NT2/D1 (cell line): ENCODE results near the gene ANTXR2.
"Not testable (repeated sequence)": the region's sequence is repeated elsewhere in the genome, so short reads cannot be mapped to it uniquely, and the experiment has no call there.

Experiments
- DNase-seq: peaks from one replicate; pipeline ENCODE4 v3.0.0-alpha.2; 2011; ENCODE audit warnings: low read depth, low spot score
- H3K27me3 ChIP-seq: 2 replicates; pipeline ENCODE4 v1.6.0; 2011; ENCODE audit warnings: mild to moderate bottlenecking; ENCODE audit not compliant: insufficient read length, insufficient read depth
- H3K36me3 ChIP-seq: 2 replicates; pipeline ENCODE4 v1.6.1; 2011; ENCODE audit warnings: mild to moderate bottlenecking, low read length, mixed read lengths; ENCODE audit not compliant: insufficient read depth, insufficient read length
- H3K4me1 ChIP-seq: 2 replicates; pipeline ENCODE4 v1.5.1; 2011; ENCODE audit not compliant: insufficient read depth, insufficient read length
- H3K4me3 ChIP-seq: 2 replicates; pipeline ENCODE4 v1.5.1; 2011; ENCODE audit warnings: low read depth; ENCODE audit not compliant: insufficient read length
- H3K9ac ChIP-seq: 2 replicates; pipeline ENCODE4 v1.6.0; 2011; ENCODE audit warnings: low read depth; ENCODE audit not compliant: insufficient read length
- H3K9me3 ChIP-seq: 2 replicates; pipeline ENCODE4 v1.5.1; 2011; ENCODE audit warnings: mild to moderate bottlenecking, low read length; ENCODE audit not compliant: insufficient read depth
- SUZ12 ChIP-seq: IDR thresholded peaks from 2 replicates; pipeline ENCODE4 v1.6.1; 2011; ENCODE audit not compliant: insufficient read length, insufficient read depth; ENCODE audit errors: extremely low read depth
- YY1 ChIP-seq: IDR thresholded peaks from 2 replicates; pipeline ENCODE4 v1.6.1; 2011; ENCODE audit not compliant: insufficient read length, insufficient read depth
- ZNF274 ChIP-seq: IDR thresholded peaks from 2 replicates; pipeline ENCODE4 v1.6.1; 2011; ENCODE audit warnings: mild to moderate bottlenecking, low read depth, low read length

Gene ANTXR2

GRCh38 chr4:80072744-80073472 is at the start of gene ANTXR2:
TSS of gene ANTXR2 (minus strand) at chr4:80073229. CDS start at chr4:80072560, 669 bp downstream.
- DNase-seq, result peak; percentile 20

DNA sequence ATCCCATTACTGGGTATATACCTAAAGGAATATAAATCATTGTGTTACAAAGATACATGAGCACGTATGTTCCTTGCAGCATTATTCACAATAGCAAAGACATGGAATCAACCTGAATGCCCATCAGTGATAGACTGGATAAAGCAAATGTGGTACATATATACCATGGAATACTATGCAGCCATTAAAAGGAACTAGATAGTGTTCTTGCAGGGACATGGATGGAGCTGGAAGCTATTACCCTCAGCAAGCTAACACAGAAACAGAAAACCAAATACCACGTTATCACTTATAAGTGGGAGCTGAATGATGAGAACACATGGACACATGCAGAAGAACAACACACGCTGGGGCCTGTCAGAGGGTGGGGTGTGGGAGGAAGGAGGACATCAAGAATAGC is 48.8 kb upstream of the ANTXR2 start:
- not testable (repeated sequence) for H3K36me3 ChIP-seq, DNase-seq, H3K9ac ChIP-seq, H3K9me3 ChIP-seq, H3K27me3 ChIP-seq, H3K4me1 ChIP-seq, H3K4me3 ChIP-seq

More at GRCh38 chr4:80072744-80073472, at the start of gene ANTXR2:
- peaks cover 8% of the 10 kb centered on the region for H3K36me3 ChIP-seq
- H3K9me3 ChIP-seq, result no peaks in the 10 kb centered on the region
- H3K27me3 ChIP-seq, result no peaks in the 10 kb centered on the region
- H3K9ac ChIP-seq, result peak within 1 kb of the TSS; percentile 82
- TF ChIP-seq SUZ12 (no peak), ZNF274 (no peak), YY1 (no peak)
- no peaks in the 10 kb centered on the region for H3K4me1 ChIP-seq
- peak within 1 kb of the TSS; percentile 72 for H3K4me3 ChIP-seq

- not testable (repeated sequence) for H3K27me3 ChIP-seq, H3K36me3 ChIP-seq, H3K4me1 ChIP-seq, DNase-seq, H3K9me3 ChIP-seq, H3K9ac ChIP-seq, H3K4me3 ChIP-seq
Measured at GRCh38 chr4:80119620-80120019, 46.6 kb upstream of the ANTXR2 start.

DNA sequence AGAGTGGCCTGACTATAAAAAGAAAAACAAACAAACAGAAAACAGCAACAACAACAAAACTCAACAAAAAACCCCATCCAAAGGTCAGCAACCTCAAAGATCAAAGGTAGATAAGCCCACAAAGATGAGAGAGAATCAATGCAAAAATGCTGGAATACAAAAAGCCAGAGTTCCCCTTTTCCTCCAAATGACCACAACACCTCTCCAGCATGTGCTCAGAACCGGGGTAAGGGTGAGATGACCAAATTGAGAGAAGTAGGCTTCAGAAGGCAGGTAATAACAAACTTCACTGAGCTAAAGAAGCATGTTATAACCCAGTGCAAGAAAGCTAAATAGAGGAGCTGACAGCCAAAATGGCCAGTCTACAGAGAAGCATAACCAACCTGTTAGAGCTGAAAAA is 43.5 kb upstream of the ANTXR2 start:
- H3K36me3 ChIP-seq, result no peaks in the 10 kb centered on the region
- TF ChIP-seq YY1 (no peak), ZNF274 (no peak), SUZ12 (no peak)
- H3K4me1 ChIP-seq, result no peaks in the 10 kb centered on the region
- H3K9me3 ChIP-seq, result no peaks in the 10 kb centered on the region
- H3K4me3 ChIP-seq, result no peak overlapping the region
- no peak overlapping the region for H3K9ac ChIP-seq
- DNase-seq, result no peak
- H3K27me3 ChIP-seq, result no peaks in the 10 kb centered on the region

GRCh38 chr4:80115368-80116181 is 42.5 kb upstream of the ANTXR2 start:
- DNase-seq, result no peak
- no peak overlapping the region for H3K4me3 ChIP-seq
- H3K36me3 ChIP-seq, result no peaks in the 10 kb centered on the region
- no peak overlapping the region for H3K9ac ChIP-seq
- TF ChIP-seq YY1, result no peak
- no peak for TF ChIP-seq SUZ12
- no peak for TF ChIP-seq ZNF274
- H3K9me3 ChIP-seq, result no peaks in the 10 kb centered on the region
- H3K4me1 ChIP-seq, result no peaks in the 10 kb centered on the region
- no peaks in the 10 kb centered on the region for H3K27me3 ChIP-seq

- no peaks in the 10 kb centered on the region for H3K4me1 ChIP-seq
- TF ChIP-seq SUZ12 (no peak), YY1 (no peak), ZNF274 (no peak)
- H3K36me3 ChIP-seq, result no peaks in the 10 kb centered on the region
- H3K9ac ChIP-seq, result no peak overlapping the region
- H3K27me3 ChIP-seq, result no peaks in the 10 kb centered on the region
- DNase-seq, result no peak
- no peaks in the 10 kb centered on the region for H3K9me3 ChIP-seq
- no peak overlapping the region for H3K4me3 ChIP-seq
Measured at GRCh38 chr4:80114732-80115265, 41.8 kb upstream of the ANTXR2 start.

DNA sequence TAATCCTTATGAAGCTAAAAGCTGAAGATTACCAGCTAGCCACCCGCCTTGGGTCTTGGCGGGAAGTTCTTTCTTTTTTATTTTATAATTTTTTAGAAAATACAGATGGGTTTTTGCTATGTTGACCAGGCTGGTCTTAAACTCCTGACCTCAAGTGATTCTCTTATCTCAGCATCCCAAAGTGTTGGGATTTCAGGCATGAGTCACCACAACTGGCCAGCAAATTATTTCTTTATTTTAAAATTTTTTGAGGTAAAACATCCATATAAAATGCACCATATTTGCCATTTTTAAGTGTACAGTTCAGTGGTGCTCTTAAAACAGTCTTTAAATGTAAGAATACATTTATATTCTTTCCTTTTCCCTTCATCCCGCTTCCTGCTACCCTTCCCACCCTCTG is 40.6 kb upstream of the ANTXR2 start:
- Histone ChIP-seq H3K27me3 (no peaks in the 10 kb centered on the region), H3K9ac (no peak overlapping the region), H3K4me3 (no peak overlapping the region), H3K4me1 (no peaks in the 10 kb centered on the region), H3K36me3 (no peaks in the 10 kb centered on the region), H3K9me3 (no peaks in the 10 kb centered on the region)
- no peak for DNase-seq
- TF ChIP-seq SUZ12, result no peak
- TF ChIP-seq YY1, result no peak
- no peak for TF ChIP-seq ZNF274
